Bronchial epithelial cell (primary cell): ENCODE measurements around the gene COL5A1. TPM values are rescaled to one million over a fixed set of nuclear protein-coding genes. Genes with fewer than 3 reads are reported as not detected.
A peak's percentile ranks its signal among the peaks of the same experiment; 100 is the strongest.
"Not testable (repeated sequence)": the region's sequence is repeated elsewhere in the genome, so short reads cannot be mapped to it uniquely, and the experiment has no call there.

Experiments used
- DNase-seq: peaks from one replicate; pipeline ENCODE4 v3.0.0-alpha.2; 2010; ENCODE audit warnings: low read depth
- FAIRE-seq: peaks from 2 replicates; lab custom pipeline; 2011; peaks lifted over from hg19 to GRCh38; lab: Jason Lieb, UNC
- H3K27me3 ChIP-seq: 2 replicates; pipeline ENCODE4 v1.5.1; 2011; ENCODE audit warnings: low read length; ENCODE audit not compliant: control insufficient read depth, insufficient read depth
- H3K36me3 ChIP-seq: 2 replicates; pipeline ENCODE4 v1.5.1; 2011; ENCODE audit warnings: low read length; ENCODE audit not compliant: control insufficient read depth, insufficient read depth
- H3K4me3 ChIP-seq: 2 replicates; pipeline ENCODE4 v1.5.1; 2011; ENCODE audit warnings: mild to moderate bottlenecking, low read depth, low read length, control low read depth
- total RNA-seq: library from RNA; depleted of rRNA; stranded (reverse); fragments of >200 nt; gene quantifications from 2 replicates; pipeline ENCODE4 v1.2.1, GENCODE V29; 2014
- TF ChIP-seq, protein P1 (sequence below): IDR thresholded peaks from 2 replicates; pipeline ENCODE4 v1.5.1; 2011; ENCODE audit warnings: mild to moderate bottlenecking, moderate library complexity, low read length, control low read depth, inconsistent platforms; ENCODE audit not compliant: insufficient read depth, severe bottlenecking

The COL5A1 gene
- total RNA-seq, 1 donor from 2014 or later: 6.3 TPM

DNA sequence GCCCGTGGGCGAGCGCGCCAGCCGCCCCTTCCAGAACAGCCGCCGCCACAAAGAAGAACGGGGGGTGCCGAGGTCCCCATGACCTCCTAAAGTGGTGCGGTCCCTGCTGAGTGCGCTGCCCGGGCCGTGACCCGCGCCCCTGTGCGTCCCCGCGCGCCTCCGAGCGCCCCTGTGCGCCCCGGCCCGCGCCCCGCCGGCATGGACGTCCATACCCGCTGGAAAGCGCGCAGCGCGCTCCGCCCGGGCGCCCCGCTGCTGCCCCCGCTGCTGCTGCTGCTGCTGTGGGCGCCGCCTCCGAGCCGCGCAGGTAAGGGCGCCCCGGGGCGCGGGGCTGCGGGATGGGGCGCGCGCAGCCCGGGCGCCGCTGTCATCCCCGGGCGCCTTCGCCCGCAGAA lies 384 bp downstream of the COL5A1 start:
- no peak for DNase-seq
- Histone ChIP-seq H3K27me3 (no peaks in the 10 kb centered on the region), H3K4me3 (peak overlapping the region; percentile 46), H3K36me3 (no peaks in the 10 kb centered on the region)
- TF ChIP-seq, protein P1, sequence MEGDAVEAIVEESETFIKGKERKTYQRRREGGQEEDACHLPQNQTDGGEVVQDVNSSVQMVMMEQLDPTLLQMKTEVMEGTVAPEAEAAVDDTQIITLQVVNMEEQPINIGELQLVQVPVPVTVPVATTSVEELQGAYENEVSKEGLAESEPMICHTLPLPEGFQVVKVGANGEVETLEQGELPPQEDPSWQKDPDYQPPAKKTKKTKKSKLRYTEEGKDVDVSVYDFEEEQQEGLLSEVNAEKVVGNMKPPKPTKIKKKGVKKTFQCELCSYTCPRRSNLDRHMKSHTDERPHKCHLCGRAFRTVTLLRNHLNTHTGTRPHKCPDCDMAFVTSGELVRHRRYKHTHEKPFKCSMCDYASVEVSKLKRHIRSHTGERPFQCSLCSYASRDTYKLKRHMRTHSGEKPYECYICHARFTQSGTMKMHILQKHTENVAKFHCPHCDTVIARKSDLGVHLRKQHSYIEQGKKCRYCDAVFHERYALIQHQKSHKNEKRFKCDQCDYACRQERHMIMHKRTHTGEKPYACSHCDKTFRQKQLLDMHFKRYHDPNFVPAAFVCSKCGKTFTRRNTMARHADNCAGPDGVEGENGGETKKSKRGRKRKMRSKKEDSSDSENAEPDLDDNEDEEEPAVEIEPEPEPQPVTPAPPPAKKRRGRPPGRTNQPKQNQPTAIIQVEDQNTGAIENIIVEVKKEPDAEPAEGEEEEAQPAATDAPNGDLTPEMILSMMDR: no peak
- FAIRE-seq: no peak

DNA sequence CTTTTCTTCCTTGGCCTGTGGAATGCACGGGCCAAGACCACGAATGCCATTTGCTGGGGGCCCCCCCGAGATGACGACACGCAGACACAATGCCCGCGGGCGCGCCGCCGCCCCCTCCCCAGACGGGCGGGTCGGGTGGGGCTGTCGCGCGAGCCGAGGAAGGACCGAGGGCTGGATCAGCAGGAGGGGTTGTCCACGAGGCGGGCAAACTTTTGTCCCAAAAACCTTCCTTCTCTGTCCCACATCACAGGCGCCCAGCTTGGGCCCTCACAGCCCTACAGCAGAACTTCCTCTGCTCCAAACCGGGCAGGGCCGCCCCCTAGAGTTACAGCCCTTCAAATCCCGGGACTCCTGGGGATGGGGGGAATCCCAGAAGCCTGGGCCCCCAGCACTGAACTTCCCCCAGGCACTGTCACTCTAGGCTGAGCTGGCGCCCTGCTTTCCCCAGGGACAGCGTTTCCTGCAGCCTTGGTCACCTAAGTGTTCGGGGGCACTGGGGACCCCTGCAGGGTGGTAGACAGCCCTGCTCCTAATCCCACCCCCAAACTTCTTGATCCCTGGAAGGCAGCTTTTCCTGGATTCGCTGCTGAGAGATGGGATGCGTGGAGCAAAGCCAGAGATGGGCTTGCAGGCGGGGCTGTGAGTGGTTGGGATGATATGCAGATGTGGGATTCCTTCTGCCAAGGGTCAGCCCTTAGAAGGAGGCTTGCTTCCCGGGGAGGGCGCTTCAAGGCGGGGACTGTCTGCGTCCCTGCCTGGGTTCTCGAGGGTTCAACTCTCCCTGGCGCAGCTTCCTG lies 980 bp downstream of the COL5A1 start:
- H3K4me3 ChIP-seq: peak overlapping the region; percentile 46
- FAIRE-seq (no peak), DNase-seq (peak; percentile 14)
- no peaks in the 10 kb centered on the region for H3K36me3 ChIP-seq
- TF ChIP-seq, protein P1: peak; percentile 5
- H3K27me3 ChIP-seq: no peaks in the 10 kb centered on the region

DNA sequence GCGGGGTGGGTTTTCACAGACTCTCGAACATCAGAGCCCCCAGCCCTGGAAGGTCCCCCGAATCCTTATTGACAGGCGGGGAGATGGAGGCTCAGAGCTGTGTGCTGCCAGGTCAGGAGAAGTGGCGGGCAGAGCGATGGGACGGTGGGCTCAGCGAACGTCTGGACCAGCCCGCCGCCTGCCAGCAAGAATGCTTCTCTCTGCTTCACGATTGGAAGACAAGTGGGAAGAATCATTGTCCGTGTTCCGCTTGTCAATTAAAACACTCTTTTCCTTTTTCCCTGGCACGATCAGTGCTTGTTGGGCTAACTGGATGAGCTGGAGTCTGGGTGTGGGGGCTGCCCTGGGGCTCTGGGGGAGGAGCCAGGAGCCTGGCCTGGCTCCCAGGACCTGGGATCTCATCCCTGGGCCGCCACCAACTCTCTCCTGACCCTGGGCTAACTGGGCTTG lies 1.6 kb downstream of the COL5A1 start:
- no peaks in the 10 kb centered on the region for H3K36me3 ChIP-seq
- no peak for DNase-seq
- TF ChIP-seq, protein P1: no peak
- H3K27me3 ChIP-seq: no peaks in the 10 kb centered on the region
- H3K4me3 ChIP-seq: peak overlapping the region; percentile 11
- FAIRE-seq: no peak

DNA sequence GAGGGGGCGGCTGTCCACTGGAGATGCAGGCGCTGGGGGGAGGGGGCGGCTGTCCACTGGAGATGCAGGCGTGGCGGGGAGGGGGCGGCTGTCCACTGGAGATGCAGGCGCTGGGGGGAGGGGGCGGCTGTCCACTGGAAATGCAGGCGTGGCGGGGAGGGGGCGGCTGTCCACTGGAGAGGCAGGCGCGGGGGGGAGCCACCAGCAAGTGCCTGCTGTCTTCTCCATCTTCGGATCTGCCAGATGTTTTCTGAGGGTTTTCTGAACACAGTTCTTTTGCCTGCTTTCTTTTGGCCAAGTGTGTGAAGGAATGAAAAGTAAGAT lies 2.8 kb downstream of the COL5A1 start:
- FAIRE-seq, H3K4me3 ChIP-seq, DNase-seq, H3K27me3 ChIP-seq, H3K36me3 ChIP-seq: not testable (repeated sequence)

DNA sequence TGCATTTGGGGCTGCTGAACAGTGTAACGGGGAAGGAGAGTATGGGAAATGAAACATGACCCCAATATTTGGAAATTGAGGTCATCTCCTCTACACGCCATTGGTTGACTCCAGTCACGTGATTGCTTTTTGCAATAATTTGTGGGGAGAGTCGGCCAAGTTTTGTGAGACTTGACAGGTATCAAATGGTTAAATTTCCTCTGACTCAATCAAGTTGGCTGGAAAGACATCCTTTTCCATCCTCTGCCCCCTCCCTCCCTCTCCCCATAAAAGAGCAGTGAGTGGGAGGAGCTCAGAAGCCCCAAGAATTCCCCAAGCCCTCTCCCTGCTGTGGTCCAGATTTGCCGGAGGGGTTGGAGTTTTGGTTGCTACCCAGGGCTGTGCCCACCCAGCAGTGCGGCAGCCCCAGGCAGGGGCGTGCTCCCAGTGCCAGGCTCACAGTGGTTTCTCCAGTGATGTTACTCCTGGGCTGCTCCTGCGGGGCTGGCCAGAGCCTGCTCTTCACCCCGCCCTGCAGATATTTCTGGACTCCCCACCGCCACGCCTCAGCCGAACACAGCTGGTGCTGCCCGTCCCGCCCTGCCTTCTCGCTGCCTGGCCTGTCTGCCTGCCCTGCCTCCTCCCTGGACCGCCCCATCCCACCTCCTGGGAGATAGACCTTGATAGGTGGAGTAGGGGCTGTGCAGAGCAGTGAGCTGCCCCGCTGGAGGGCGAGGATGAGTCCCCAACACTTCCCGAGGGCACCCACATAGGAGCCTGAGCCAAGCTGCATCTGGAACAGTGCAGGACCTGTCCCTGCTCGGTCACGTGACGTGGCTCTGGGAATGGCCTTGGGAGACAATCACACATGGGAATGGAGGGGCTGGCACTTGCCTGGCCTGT lies 3.4 kb downstream of the COL5A1 start:
- DNase-seq: peak; percentile 92
- Histone ChIP-seq H3K36me3 (no peaks in the 10 kb centered on the region), H3K4me3 (no peak overlapping the region), H3K27me3 (no peaks in the 10 kb centered on the region)
- no peak for FAIRE-seq
- TF ChIP-seq, protein P1: no peak
